Amniotic stem cell (primary cell): ENCODE data around the gene SLC4A5.

ENCODE experiments used
- DNase-seq: peaks from one replicate; lab custom pipeline; 2025; lab: John Stamatoyannopoulos, UW

Gene SLC4A5

DNA sequence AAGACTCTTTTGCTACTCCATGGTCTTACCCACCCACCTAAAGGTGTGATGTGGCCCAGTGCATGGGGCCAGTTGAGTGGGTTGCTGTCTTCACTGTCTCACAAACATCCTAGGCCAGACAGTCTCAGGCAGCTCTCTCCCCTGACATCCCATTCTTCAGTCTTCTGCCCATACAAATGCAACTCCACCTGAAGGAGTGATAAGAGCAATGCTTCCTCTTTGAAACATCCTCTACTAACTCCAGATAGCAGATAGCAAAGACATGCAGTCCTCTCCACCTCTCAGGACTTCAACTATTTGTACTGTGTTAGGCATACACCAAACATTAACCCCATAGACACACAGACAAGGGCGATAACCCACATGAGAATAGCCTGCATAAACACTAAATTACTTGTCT, 73.5 kb downstream of the SLC4A5 start:
- DNase-seq, result no peak

DNA sequence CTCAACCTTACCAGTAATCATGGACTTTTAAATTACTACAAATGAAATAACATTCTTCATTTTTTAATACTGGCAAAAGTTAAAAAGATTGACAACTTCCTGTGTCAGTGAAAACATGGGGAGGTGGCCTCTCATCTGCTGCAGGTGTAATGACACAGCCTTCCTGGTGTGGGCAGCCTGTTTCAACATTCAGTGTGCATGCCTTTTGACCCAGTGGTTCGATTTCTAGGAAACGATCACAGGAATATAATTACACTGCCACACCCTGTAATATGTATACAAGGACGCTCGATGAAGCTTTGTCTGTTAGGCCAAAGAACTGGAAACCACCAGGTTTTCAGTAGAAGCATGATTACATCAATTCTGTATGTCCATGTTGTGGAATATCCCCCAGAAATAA, 76.1 kb downstream of the SLC4A5 start:
- no peak for DNase-seq

DNA sequence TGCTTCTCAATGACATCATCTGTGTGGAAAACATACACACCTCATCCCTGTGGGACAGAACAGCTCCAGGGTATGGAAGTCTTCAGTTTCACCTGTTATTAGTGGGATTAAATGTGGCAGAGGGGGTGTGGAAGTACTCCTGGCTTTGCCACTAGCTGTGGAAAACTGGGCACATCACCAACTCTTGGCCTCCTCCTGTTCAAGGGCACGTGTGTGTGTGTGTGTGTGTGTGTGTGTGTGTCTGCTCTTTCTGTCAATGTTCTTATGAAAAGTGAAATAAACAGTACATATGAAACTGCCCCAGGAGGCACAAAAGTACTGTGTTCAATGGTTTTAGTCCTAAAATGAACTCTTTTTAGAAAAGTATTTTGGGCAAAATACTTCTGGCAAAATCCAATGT, 78.9 kb downstream of the SLC4A5 start:
- no peak for DNase-seq

DNA sequence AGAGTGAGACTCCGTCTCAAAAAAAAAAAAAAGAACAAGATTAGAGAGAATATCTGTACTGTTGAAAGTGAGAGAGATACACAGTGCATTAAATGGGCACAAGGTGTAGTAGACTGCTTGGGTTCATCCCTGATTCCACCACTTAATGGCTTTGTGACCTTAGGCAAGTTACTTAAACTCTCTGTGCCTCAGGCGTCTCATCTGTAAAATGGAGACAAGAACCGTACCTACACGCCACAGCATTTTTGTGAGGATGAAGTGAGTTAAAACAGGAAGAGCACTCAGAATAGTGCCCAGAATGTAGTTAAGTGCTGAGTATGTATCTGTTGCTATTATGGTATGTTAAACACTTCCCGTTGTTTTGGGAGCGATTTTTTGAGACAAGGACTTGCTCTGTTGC, 80.5 kb downstream of the SLC4A5 start:
- DNase-seq, result no peak

DNA sequence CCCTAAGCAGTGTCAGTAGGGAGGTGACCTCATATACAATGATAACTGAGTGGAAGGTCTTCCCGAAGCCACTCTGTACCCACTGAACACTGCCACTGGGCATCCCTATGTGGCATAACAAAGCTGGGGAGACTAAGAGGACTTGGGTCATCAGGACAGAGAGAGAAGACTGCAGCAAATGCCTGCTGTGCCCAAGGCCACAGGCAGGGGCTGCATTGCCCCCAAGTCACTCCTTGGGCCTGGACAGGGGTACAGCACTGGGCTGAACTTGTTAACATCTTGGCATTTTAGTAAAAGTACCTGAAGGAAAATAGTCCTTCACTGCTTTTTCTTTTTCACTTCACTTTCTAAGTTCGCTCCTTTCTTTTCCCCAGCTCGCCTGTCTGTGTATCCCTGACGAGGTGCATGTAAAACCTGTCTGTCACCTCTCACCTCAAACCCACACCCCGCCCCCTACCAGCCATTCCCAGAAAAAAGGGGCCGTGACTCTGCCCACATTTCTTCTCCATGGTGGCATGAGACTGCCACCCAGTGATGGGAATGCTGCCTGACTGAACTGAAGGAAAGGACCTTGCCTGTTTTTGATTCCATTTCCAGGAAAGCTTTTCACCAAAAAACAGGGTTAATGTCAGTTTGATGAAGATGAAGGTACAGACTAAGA, 81.9 kb downstream of the SLC4A5 start:
- peak; percentile 25 for DNase-seq

DNA sequence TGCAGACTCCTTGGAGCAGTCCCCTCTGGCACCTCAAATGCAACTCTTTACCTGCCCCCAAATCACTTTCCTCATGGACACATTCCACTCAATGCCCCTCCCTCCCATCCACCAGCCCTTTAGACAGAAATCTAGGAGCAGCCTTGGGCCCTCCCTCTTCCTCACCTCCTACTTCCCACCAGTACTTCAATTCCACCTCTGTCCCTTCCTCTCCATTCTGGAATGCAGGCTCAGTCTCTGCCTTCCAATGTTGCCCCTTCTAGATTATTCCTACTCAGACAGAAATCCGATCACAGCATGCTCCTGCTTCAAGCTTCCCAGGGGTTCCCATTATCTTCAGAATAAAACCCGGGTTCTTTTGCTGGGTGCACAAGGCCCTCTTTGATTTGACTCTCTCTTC, 82.7 kb downstream of the SLC4A5 start:
- no peak for DNase-seq

DNA sequence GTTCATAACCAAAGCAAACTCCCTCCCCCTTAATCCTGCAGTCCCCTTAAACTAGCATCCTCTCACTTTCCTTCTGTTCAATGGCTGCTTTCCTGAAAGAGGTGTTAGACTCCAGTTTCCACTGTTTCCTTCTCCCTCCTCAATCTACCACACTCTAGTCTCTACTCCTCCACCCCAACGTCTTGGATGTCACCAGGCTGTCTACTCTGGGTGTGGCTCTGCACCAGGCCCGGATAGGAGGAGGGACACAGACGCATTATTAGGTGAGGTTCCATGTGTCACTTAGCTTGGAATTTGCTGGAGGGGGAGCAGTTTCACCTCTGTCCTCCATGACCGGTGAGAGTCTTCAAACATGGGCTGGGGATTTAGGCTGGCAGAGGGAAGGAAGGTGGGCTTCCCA, 83.5 kb downstream of the SLC4A5 start:
- DNase-seq, result no peak

DNA sequence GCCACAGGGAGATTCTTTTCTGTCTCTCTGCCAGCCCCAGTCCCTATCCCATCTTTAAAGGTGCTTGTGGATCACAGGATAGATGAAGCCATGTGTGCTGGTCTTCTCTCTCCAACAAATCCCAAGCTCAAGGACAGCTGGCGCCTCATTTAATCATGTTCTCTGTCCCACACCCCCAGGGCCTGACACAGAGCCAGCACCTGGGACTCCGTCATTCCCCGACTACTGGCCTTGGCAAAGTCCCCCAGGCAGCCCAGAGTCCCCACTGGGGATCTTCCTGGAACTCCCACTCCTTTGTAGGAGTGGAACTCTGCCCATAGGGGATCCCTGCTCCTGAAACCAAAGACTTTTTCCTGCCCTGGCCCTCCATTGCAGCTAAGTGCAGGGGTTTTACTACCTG, 84.0 kb downstream of the SLC4A5 start:
- DNase-seq, result no peak

DNA sequence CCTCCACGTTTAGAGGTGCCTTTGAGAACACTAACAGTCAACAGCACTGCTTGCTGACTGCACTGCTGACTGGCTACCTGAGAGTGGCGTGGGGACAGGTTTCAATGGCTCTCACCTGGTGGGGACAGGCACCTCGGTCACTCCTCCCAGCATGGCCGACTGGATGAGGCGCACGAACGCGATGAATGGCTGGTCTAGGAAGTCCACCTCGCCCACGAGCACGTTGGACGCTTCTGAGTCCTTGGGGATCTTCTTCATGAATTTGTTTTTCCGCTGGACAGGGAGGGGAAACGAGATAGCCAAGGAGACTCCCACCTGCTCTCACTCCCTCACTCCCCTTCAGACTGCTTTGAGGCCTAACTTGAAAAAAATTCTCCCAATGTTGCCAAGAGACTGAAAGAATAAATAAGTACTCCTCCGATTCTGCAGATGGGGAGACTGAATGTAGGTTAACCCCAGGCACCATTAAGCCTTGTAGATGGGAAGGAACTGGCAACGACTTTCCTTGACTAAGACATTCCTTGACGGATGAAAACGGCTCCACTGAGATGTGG, 87.5 kb downstream of the SLC4A5 start:
- no peak for DNase-seq

DNA sequence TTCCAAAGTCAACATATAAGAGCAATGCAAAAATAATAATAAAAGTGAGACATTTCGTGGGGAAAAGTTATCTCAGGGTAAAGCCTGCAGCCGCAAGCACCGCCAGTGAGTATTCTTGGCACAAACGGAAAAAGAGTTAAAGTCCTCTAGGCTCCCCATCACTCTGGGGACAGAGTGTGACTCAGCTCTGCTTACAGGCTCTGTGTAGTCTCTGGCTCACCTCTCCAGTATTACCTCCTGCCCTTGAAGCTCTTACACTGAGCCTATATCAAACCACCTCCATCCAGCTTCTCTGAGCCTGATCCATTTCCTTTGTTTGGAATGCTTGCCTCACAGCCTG, 89.3 kb downstream of the SLC4A5 start:
- DNase-seq, result no peak

DNA sequence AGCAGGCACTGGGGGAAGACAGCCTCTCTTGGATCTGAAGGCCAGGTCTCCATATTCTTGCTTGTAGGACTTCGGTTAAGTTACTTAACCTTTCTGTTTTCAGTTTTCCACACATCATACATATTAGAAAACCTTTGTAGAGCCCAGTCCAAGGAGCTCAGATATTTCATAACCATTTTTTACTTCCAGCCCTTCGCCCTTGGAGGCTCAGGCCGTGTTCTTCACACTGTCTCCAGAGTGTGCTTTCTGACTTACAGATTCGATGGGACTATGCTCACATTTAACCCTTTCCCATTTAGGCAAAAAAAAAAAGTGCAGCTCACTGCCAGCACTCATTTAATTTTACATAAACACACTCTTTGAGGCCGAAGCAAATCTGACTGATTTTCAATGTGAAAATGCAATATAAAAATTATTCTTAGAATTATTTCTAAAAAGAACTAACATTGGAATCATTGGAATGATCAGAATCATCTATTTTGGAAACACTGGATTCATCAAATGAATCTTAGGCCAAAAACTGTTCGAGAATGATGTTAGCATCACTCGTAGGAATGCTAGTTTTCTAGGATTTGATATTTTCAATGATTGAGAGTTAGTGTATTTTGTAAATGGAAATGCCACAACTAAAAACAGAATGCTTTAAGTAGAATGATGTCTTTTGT, 89.8 kb downstream of the SLC4A5 start:
- DNase-seq, result no peak

DNA sequence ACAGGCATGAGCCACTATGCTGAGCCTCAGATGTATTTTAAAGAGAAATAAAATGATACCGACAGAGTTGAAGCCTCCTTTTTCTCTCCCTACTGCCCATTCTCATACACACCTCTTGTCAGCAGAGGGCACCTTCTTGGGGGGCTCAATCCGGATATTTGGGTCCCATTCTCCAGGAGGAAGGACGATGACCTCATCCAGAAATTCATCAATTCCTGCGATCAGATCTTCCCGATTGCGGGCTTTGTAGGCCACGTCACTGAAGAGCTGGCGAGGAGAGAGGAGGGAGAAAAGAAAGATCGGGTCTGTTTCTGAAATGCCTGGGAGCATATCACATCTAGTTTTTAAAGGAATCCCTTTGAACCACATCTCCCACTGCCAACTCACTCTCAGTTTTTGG, 90.4 kb downstream of the SLC4A5 start:
- DNase-seq, result no peak

DNA sequence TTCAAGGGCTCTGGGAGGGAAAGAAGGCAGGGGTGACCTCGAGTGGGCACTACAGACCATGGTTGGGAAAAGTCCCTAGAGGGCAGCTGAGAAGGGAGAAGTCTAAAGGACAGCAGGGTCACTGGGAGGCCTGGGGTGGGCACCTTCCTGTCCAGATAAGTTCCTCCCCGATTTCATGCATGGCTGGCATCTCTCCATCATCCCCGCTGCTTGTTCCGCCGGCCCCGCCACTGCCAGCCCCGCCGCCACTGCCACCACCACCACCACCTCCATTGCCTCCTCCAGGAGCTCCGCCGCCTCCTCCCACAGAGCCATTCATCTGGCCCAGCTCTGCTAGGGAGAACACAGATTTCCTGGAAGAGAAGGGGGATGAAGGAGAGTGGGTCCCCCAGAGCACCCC, 91.2 kb downstream of the SLC4A5 start:
- DNase-seq, result no peak

DNA sequence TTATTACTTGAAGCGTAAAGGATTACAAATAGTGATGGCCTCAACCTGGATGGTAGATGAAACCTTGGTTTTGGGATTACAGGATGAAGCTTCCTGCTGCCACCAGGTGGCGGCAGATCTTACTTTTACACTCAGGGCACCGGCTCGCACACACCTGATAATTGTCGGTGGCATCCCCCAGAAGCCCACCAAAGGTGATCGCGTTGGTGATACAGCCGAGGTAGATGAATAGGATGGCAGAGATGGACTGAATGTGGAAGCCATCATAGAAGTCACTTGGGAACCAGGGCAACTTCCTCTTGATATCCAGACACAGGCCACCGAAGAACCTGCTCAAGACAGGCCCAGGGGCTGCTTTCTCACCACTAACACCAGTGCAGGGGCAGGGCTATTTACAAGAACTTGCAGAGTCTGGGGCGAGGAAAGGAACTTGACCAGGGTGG, 93.0 kb downstream of the SLC4A5 start:
- DNase-seq, result peak; percentile 6

DNA sequence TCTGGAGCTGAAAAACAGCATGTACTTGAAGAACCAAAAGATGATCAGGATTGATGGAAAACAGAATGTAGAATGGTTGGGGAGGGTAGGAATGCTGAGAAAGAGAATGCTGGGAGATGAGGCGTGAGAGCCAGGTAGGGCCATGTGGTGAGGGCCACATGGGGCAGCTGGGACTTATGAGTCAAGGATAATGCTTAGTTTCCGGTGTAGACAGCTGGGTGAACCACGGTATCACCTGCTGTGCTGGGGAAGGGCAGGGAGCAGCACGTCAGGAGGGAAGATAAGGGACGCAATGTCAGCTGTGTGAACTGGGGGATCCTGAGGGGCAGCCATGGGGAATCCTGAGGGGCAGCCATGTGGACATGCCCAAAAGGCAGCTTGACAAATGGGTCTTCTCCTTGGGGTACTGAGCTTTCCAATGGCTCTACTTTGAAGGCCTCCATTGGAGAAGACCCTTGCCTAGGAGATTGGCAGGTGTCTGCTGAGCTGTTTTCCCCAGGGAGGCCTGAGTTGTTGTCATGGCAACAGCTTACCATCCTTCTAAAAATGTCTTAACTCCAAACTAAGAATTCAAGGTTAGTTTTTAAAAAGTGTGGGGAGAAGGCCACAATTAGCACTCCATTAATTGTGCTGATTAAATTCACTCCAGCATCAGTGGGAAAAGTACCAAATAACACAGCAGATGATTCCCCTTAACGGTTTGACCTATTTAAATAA, 93.7 kb downstream of the SLC4A5 start:
- no peak for DNase-seq

DNA sequence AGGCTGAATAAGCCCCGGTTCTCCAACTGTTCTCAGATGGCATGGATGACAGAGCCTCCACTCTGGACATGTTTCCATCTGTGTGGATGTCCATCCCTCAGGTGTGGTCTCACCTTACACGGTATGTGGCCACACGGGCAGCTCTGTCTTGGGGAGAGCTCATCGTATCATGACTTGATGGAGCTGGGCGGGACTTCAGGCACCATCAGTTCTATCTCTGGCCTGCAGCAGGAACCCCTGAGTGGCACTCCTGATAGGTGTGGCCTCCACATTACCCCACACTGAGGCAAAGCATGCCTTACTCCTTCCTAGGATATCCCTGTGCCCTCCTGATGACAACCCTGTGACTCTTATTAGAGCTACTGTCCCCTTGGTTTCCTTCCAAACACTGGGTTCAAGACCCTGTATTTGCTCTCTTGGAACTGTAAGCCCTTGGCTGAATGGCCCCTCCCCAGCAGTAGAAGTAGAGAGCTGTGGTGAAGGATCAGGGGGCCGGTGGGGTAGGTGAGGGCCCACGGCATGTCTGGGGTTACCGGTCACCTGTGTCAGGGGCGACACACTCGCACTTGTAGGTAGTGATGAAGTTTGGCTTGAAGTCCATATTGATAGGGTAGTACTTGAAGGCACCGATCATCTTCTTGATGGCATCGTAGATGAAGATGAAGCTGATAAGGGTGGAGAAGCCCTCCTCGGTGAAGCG, 96.6 kb downstream of the SLC4A5 start:
- DNase-seq, result no peak

DNA sequence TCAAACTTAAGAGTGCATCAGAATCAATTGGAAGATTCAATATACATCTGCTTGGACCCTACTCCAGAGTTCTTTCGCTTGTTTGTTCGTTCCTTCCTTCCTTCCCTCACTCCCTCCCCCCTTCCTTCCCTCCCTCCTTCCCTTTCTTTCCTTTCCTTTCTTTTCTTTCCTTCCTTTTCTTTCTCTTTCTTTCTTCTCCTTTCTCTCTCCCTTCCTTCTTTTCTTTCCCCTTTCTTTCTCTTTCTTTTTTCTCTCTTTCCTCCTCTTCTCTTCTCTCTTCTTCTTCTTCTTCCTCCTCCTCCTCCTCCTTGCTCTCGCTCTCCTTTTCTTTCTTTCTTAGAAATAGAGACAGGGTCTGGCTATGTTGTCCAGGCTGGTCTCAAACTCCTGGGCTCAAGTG, 98.9 kb downstream of the SLC4A5 start:
- DNase-seq, result no peak

DNA sequence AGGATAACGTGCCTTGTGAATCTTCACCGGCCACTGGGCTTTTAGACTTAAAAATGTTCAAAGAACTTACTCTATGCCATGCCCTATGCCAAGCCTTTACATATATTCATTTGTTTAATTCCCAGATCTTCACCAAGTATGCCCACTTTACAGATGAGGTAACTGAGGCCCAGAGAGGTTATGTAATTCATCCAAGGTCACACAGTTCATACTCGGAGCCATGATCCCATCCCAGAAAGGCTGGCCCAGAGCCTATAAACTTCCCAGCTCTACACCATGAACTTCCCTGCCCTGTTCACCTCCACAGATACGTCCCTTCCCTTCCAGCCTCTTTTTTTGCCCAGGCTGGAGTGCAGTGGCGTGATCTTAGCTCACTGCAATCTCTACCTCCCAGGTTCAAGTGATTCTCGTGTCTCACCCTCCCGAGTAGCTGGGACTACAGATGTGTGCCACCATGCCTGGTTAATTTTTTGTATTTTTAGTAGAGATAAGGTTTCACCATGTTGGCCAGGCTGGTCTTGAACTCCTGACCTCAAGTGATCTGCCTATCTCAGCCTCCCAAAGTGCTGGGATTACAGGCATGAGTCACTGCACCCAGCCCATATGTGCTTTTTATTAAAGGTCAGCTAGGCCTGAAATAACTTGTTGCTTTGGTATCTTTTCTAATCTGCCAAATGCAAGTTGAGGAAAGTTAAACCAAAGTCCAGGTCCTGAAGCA, 100.7 kb downstream of the SLC4A5 start:
- no peak for DNase-seq

DNA sequence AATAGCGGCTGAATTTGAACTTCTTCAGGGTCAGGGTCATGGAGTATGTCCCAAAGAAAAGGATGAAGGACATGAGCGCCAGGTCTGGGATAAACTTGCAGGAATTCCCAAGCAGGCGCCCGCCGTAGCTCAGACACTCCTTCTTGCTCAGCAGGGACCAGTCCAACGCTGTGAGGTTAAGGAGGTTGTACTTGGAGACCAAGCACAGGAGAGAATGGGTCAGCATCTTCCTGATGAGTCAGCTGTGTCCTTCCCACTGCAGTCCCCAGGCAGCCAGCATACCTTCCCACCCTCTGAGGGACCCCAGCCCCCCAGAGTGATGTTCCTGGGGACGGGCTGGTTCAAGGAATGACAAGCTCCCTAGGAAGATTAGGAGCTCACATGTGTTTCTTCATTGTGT, 103.9 kb downstream of the SLC4A5 start:
- DNase-seq, result no peak

DNA sequence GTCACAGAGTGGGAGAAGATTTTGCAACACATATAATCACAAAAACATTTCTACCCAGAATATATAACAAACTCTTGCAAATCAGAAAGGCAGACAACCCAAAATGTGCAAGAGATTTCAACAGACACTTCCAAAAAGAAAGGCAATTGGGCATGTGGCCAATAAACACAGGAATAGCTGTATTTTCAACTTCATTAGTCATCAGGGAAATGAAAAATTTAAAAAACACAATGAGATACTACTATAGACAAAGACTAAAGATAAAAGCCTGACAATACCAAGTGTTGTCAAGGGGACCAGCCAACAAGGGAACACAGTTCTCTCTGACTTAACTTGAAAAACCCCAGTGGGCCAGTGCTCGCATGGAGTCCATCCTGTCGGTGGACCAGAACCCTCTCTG, 104.3 kb downstream of the SLC4A5 start:
- DNase-seq, result no peak

DNA sequence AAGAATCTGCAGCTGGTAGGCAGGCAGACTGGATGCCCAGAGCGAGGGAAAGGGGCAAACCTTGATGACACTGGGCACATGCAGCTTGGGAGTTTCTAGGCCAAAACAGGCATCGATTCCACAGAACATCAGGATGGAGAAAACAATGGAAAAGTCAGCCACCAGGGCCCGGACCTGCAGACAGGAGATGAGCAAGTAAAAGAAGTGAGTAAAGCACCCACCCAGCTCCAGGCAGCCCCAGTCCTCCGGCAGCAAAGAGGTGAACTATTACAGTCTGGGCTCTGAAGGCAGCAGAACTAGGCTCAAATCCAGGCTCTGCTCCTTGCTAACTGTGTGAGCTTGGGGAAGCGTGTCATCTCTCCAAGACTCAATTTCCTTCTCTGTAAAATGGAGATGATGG, 108.2 kb downstream of the SLC4A5 start:
- no peak for DNase-seq

DNA sequence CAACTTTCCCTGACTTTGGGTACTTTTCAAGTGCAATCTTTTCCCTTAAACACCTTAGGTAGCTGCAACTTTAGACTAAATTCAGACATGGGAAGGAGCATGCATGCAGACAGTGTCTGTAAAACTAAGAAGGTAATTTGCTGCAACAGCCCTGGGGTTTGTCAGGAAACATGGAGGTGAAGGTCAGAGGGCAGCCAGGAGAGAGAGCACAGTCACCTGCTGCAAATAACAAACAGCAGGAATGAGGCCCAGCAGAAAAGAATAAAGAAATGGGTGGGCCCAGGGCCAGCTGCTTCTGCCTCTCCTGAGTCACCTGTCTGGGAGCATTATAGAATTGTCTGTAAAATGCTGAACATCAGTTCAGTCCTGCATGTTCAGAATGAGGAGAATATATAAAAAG, 109.6 kb downstream of the SLC4A5 start:
- no peak for DNase-seq
